Upper lobe of left lung (tissue), 4 donors: Measurements from ENCODE around the gene F5.

Source experiments
- CTCF ChIP-seq, 6 experiments: fragments of 450-650 bp in 4 of 6; fragments of 200-600 bp in 2 of 6; sonication (generic) in 2 of 6; IDR thresholded peaks; one replicate each; pipeline ENCODE4 v1.5.1; 2016 to 2019; ENCODE audit warnings: antibody characterized with exemption in 6 of 6
- POLR2A ChIP-seq, 4 donors: fragments of 450-650 bp; IDR thresholded peaks; one replicate each; pipeline ENCODE4 v1.5.1; 2016 to 2017; ENCODE audit warnings: antibody characterized with exemption in 4 of 4, mild to moderate bottlenecking in 2 of 4
- POLR2AphosphoS5 ChIP-seq, 2 donors: sonication (generic); formaldehyde crosslinking; IDR thresholded peaks; one replicate each; pipeline ENCODE4 v1.5.1; 2017; ENCODE audit warnings: antibody characterized with exemption in 2 of 2

- TF ChIP-seq POLR2AphosphoS5 (IDR thresholded peaks at IDR 0.05) = no peak
- no peak for TF ChIP-seq CTCF (IDR thresholded peaks at IDR 0.05)
- no peak for TF ChIP-seq POLR2A (IDR thresholded peaks at IDR 0.05)
Observed at GRCh38 chr1:169563019-169563615, 23.2 kb downstream of the F5 start.
